ENCODE data around the gene LAMA3. TPM values are rescaled to one million over a fixed set of nuclear protein-coding genes. Genes with fewer than 3 reads are reported as not detected.

Gene LAMA3
- total and polyA plus RNA-seq, 10 of the 15 experiments (the other 5 are each of a cell fraction or from before 2014, with no cell fraction given): 0.37 to 6.5 (median 5.4) TPM

DNA sequence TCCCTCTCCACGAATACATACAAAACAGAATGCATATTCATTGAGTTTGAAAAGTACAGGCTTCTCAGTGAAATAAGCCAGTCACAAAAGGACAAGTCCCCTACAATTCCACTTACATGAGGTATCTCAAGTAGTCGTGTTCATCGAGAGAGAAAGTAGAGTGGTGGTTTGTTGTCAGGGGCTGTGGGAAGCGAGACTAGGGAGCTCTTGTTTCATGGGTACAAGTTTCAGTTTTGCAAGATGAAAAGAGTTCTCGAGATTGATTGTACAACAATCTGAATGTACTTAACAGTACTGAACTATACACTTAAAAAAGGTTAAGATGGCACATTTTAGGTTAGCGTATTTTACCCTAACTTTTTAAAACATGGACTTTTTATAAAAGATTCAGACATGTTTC, 253.9 kb downstream of the LAMA3 start (continued):
- TF ChIP-seq, protein P1, sequence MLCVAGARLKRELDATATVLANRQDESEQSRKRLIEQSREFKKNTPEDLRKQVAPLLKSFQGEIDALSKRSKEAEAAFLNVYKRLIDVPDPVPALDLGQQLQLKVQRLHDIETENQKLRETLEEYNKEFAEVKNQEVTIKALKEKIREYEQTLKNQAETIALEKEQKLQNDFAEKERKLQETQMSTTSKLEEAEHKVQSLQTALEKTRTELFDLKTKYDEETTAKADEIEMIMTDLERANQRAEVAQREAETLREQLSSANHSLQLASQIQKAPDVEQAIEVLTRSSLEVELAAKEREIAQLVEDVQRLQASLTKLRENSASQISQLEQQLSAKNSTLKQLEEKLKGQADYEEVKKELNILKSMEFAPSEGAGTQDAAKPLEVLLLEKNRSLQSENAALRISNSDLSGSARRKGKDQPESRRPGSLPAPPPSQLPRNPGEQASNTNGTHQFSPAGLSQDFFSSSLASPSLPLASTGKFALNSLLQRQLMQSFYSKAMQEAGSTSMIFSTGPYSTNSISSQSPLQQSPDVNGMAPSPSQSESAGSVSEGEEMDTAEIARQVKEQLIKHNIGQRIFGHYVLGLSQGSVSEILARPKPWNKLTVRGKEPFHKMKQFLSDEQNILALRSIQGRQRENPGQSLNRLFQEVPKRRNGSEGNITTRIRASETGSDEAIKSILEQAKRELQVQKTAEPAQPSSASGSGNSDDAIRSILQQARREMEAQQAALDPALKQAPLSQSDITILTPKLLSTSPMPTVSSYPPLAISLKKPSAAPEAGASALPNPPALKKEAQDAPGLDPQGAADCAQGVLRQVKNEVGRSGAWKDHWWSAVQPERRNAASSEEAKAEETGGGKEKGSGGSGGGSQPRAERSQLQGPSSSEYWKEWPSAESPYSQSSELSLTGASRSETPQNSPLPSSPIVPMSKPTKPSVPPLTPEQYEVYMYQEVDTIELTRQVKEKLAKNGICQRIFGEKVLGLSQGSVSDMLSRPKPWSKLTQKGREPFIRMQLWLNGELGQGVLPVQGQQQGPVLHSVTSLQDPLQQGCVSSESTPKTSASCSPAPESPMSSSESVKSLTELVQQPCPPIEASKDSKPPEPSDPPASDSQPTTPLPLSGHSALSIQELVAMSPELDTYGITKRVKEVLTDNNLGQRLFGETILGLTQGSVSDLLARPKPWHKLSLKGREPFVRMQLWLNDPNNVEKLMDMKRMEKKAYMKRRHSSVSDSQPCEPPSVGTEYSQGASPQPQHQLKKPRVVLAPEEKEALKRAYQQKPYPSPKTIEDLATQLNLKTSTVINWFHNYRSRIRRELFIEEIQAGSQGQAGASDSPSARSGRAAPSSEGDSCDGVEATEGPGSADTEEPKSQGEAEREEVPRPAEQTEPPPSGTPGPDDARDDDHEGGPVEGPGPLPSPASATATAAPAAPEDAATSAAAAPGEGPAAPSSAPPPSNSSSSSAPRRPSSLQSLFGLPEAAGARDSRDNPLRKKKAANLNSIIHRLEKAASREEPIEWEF (IDR thresholded peaks at IDR 0.05; ENCODE audit: insufficient replicate concordance, low read depth, low read length): peak; percentile 28
- TF ChIP-seq, protein P2, sequence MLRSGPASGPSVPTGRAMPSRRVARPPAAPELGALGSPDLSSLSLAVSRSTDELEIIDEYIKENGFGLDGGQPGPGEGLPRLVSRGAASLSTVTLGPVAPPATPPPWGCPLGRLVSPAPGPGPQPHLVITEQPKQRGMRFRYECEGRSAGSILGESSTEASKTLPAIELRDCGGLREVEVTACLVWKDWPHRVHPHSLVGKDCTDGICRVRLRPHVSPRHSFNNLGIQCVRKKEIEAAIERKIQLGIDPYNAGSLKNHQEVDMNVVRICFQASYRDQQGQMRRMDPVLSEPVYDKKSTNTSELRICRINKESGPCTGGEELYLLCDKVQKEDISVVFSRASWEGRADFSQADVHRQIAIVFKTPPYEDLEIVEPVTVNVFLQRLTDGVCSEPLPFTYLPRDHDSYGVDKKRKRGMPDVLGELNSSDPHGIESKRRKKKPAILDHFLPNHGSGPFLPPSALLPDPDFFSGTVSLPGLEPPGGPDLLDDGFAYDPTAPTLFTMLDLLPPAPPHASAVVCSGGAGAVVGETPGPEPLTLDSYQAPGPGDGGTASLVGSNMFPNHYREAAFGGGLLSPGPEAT (IDR thresholded peaks at IDR 0.05; ENCODE audit: low read depth): no peak
- no peak for TF ChIP-seq ZNF207 (IDR thresholded peaks at IDR 0.05; ENCODE audit: borderline replicate concordance)
- TF ChIP-seq EP300 (IDR thresholded peaks at IDR 0.05; ENCODE audit: borderline replicate concordance in 1 of 2, control insufficient read depth in 1 of 2, low read depth in 2 of 2, low read length in 2 of 2): peak in 1 of 2 experiments; percentile 27; a peak in 2 of 4 replicates
- TF ChIP-seq, protein P3, sequence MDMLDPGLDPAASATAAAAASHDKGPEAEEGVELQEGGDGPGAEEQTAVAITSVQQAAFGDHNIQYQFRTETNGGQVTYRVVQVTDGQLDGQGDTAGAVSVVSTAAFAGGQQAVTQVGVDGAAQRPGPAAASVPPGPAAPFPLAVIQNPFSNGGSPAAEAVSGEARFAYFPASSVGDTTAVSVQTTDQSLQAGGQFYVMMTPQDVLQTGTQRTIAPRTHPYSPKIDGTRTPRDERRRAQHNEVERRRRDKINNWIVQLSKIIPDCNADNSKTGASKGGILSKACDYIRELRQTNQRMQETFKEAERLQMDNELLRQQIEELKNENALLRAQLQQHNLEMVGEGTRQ (IDR thresholded peaks at IDR 0.05; ENCODE audit: borderline replicate concordance, low read depth, low read length): no peak
- TF ChIP-seq CHD4 (IDR thresholded peaks at IDR 0.05): no peak
- no peak for TF ChIP-seq KAT2A (conservative IDR thresholded peaks at IDR 0.05; ENCODE audit: control insufficient read depth, low read depth, low read length)
- TF ChIP-seq CREB1 (IDR thresholded peaks at IDR 0.05; ENCODE audit: low read depth): no peak
- peak; percentile 34; the same call in 1 of the 2 replicates for TF ChIP-seq FOXM1 (IDR thresholded peaks at IDR 0.05; ENCODE audit: low read depth, low read length)
- TF ChIP-seq, protein P4, sequence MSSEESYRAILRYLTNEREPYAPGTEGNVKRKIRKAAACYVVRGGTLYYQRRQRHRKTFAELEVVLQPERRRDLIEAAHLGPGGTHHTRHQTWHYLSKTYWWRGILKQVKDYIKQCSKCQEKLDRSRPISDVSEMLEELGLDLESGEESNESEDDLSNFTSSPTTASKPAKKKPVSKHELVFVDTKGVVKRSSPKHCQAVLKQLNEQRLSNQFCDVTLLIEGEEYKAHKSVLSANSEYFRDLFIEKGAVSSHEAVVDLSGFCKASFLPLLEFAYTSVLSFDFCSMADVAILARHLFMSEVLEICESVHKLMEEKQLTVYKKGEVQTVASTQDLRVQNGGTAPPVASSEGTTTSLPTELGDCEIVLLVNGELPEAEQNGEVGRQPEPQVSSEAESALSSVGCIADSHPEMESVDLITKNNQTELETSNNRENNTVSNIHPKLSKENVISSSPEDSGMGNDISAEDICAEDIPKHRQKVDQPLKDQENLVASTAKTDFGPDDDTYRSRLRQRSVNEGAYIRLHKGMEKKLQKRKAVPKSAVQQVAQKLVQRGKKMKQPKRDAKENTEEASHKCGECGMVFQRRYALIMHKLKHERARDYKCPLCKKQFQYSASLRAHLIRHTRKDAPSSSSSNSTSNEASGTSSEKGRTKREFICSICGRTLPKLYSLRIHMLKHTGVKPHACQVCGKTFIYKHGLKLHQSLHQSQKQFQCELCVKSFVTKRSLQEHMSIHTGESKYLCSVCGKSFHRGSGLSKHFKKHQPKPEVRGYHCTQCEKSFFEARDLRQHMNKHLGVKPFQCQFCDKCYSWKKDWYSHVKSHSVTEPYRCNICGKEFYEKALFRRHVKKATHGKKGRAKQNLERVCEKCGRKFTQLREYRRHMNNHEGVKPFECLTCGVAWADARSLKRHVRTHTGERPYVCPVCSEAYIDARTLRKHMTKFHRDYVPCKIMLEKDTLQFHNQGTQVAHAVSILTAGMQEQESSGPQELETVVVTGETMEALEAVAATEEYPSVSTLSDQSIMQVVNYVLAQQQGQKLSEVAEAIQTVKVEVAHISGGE (CRISPR knock-in tag; IDR thresholded peaks at IDR 0.05): no peak
- TF ChIP-seq, protein P5, sequence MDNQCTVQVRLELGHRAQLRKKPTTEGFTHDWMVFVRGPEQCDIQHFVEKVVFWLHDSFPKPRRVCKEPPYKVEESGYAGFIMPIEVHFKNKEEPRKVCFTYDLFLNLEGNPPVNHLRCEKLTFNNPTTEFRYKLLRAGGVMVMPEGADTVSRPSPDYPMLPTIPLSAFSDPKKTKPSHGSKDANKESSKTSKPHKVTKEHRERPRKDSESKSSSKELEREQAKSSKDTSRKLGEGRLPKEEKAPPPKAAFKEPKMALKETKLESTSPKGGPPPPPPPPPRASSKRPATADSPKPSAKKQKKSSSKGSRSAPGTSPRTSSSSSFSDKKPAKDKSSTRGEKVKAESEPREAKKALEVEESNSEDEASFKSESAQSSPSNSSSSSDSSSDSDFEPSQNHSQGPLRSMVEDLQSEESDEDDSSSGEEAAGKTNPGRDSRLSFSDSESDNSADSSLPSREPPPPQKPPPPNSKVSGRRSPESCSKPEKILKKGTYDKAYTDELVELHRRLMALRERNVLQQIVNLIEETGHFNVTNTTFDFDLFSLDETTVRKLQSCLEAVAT (IDR thresholded peaks at IDR 0.05): no peak
- 0 out of 2 replicates have a peak, but pooled peaks have one; percentile 32 for TF ChIP-seq CBFB (IDR thresholded peaks at IDR 0.05; ENCODE audit: low read depth)

Measured in GM12878 (cell line).